Measurements from ENCODE around the gene ICE2.

The ICE2 gene

GRCh38 chr15:60478566-60479360 lies at the start of gene ICE2:
Gene ICE2 (minus strand): TSS chr15:60479142. CDS start chr15:60477977, 1,165 bp downstream.
- in situ Hi-C loops (cut with HindIII; ENCODE audit: low pct_unique_long_range_greater_than_20kb, low sequenced_read_pairs): no loop called here
- TF ChIP-seq JUND (IDR thresholded peaks at IDR 0.05; ENCODE audit: low read depth): no peak
- peak; percentile 62 to 94 for DNase-seq (ENCODE audit: low read depth in 1 of 2, low spot score in 1 of 2)

GRCh38 chr15:60528530-60528929 lies 49.6 kb upstream of the ICE2 start:
- in situ Hi-C loops (cut with HindIII; ENCODE audit: low pct_unique_long_range_greater_than_20kb, low sequenced_read_pairs): no loop called here
- TF ChIP-seq JUND (IDR thresholded peaks at IDR 0.05; ENCODE audit: low read depth): no peak
- no peak for DNase-seq (ENCODE audit: low read depth in 1 of 2, low spot score in 1 of 2)

- in situ Hi-C loops (cut with HindIII; ENCODE audit: low pct_unique_long_range_greater_than_20kb, low sequenced_read_pairs): no loop called here
- TF ChIP-seq JUND (IDR thresholded peaks at IDR 0.05; ENCODE audit: low read depth): no peak
- no peak for DNase-seq (ENCODE audit: low read depth in 1 of 2, low spot score in 1 of 2)
Measured at GRCh38 chr15:60527456-60527855, 48.5 kb upstream of the ICE2 start.

- no peak for TF ChIP-seq JUND (IDR thresholded peaks at IDR 0.05; ENCODE audit: low read depth)
- in situ Hi-C loops (cut with HindIII; ENCODE audit: low pct_unique_long_range_greater_than_20kb, low sequenced_read_pairs): no loop called here
Measured at GRCh38 chr15:60526127-60526616, 47.2 kb upstream of the ICE2 start.

GRCh38 chr15:60525341-60526039 lies 46.5 kb upstream of the ICE2 start:
- in situ Hi-C loops (cut with HindIII; ENCODE audit: low pct_unique_long_range_greater_than_20kb, low sequenced_read_pairs): no loop called here
- no peak for TF ChIP-seq JUND (IDR thresholded peaks at IDR 0.05; ENCODE audit: low read depth)
- no peak for DNase-seq (ENCODE audit: low read depth in 1 of 2, low spot score in 1 of 2)

More at GRCh38 chr15:60526127-60526616, 47.2 kb upstream of the ICE2 start:
- DNase-seq (ENCODE audit: low read depth in 1 of 2, low spot score in 1 of 2): peak in 1 of 2 experiments; percentile 16

GRCh38 chr15:60523056-60523455 lies 44.1 kb upstream of the ICE2 start:
- TF ChIP-seq JUND (IDR thresholded peaks at IDR 0.05; ENCODE audit: low read depth): no peak
- in situ Hi-C loops (cut with HindIII; ENCODE audit: low pct_unique_long_range_greater_than_20kb, low sequenced_read_pairs): no loop called here

GRCh38 chr15:60520825-60521368 lies 42.0 kb upstream of the ICE2 start:
- in situ Hi-C loops (cut with HindIII; ENCODE audit: low pct_unique_long_range_greater_than_20kb, low sequenced_read_pairs): no loop called here
- peak; percentile 28 to 81 for DNase-seq (ENCODE audit: low read depth in 1 of 2, low spot score in 1 of 2)
- TF ChIP-seq JUND (IDR thresholded peaks at IDR 0.05; ENCODE audit: low read depth): no peak

More at GRCh38 chr15:60523056-60523455, 44.1 kb upstream of the ICE2 start:
- no peak for DNase-seq (ENCODE audit: low read depth in 1 of 2, low spot score in 1 of 2)

GRCh38 chr15:60520013-60520824 lies 41.3 kb upstream of the ICE2 start:
- in situ Hi-C loops (cut with HindIII; ENCODE audit: low pct_unique_long_range_greater_than_20kb, low sequenced_read_pairs): no loop called here
- TF ChIP-seq JUND (IDR thresholded peaks at IDR 0.05; ENCODE audit: low read depth): no peak
- no peak for DNase-seq (ENCODE audit: low read depth in 1 of 2, low spot score in 1 of 2)

- in situ Hi-C loops (cut with HindIII; ENCODE audit: low pct_unique_long_range_greater_than_20kb, low sequenced_read_pairs): no loop called here
- DNase-seq (ENCODE audit: low read depth in 1 of 2, low spot score in 1 of 2): no peak
- TF ChIP-seq JUND (IDR thresholded peaks at IDR 0.05; ENCODE audit: low read depth): no peak
Measured at GRCh38 chr15:60519218-60519617, 40.3 kb upstream of the ICE2 start.

- no peak for TF ChIP-seq JUND (IDR thresholded peaks at IDR 0.05; ENCODE audit: low read depth)
- DNase-seq (ENCODE audit: low read depth in 1 of 2, low spot score in 1 of 2): no peak
Measured at GRCh38 chr15:60518511-60518910, 39.6 kb upstream of the ICE2 start.

GRCh38 chr15:60514261-60514881 lies 35.4 kb upstream of the ICE2 start:
- DNase-seq (ENCODE audit: low read depth in 1 of 2, low spot score in 1 of 2): no peak
- in situ Hi-C loops (cut with HindIII; ENCODE audit: low pct_unique_long_range_greater_than_20kb, low sequenced_read_pairs): no loop called here
- TF ChIP-seq JUND (IDR thresholded peaks at IDR 0.05; ENCODE audit: low read depth): no peak

More at GRCh38 chr15:60518511-60518910, 39.6 kb upstream of the ICE2 start:
- in situ Hi-C loops (cut with HindIII; ENCODE audit: low pct_unique_long_range_greater_than_20kb, low sequenced_read_pairs): no loop called here

- DNase-seq (ENCODE audit: low read depth in 1 of 2, low spot score in 1 of 2): no peak
- in situ Hi-C loops (cut with HindIII; ENCODE audit: low pct_unique_long_range_greater_than_20kb, low sequenced_read_pairs): no loop called here
- no peak for TF ChIP-seq JUND (IDR thresholded peaks at IDR 0.05; ENCODE audit: low read depth)
Measured at GRCh38 chr15:60513676-60514075, 34.7 kb upstream of the ICE2 start.
